GM23338 (cell line): ENCODE results near the gene BCAS3. TPM values are rescaled to one million over a fixed set of nuclear protein-coding genes. Genes with fewer than 3 reads are reported as not detected.

ENCODE experiments used
- ATAC-seq: fragments of 200-7000 bp; cut with Tn5 transposase; 3 replicates; pipeline ENCODE4 v1.9.1; 2020
- DNase-seq: peaks from one replicate; pipeline ENCODE4 v3.0.0-alpha.2; 2015; ENCODE audit warnings: low spot score
- H2AFZ ChIP-seq: fragments of 200-600 bp; sonication (generic); 2 replicates; pipeline ENCODE4 v1.8.0; 2016; ENCODE audit warnings: antibody characterized with exemption, mild to moderate bottlenecking, moderate library complexity
- H3F3A ChIP-seq: fragments of 200-600 bp; sonication (generic); replicated peaks from 2 replicates; pipeline ENCODE4 v1.8.0; 2017; ENCODE audit warnings: antibody characterized with exemption, mixed run types, low read depth
- H3K27ac ChIP-seq: fragments of 200-600 bp; sonication (generic); 2 replicates; pipeline ENCODE4 v1.6.1; 2016; ENCODE audit warnings: low read depth
- H3K27me3 ChIP-seq: fragments of 200-600 bp; sonication (generic); 2 replicates; pipeline ENCODE4 v1.8.0; 2016; ENCODE audit warnings: mild to moderate bottlenecking, mixed run types, moderate library complexity; ENCODE audit not compliant: insufficient read depth
- H3K36me3 ChIP-seq: fragments of 200-600 bp; sonication (generic); 2 replicates; pipeline ENCODE4 v1.8.0; 2016; ENCODE audit warnings: mild to moderate bottlenecking; ENCODE audit not compliant: insufficient read depth
- H3K4me1 ChIP-seq: fragments of 200-600 bp; sonication (generic); 2 replicates; pipeline ENCODE4 v1.8.0; 2016; ENCODE audit warnings: mild to moderate bottlenecking, moderate library complexity; ENCODE audit not compliant: insufficient read depth
- H3K4me2 ChIP-seq: fragments of 200-600 bp; sonication (generic); 2 replicates; pipeline ENCODE4 v1.7.1; 2017; ENCODE audit warnings: mixed run types
- H3K4me3 ChIP-seq: fragments of 200-600 bp; sonication (generic); 2 replicates; pipeline ENCODE4 v1.6.1; 2016; ENCODE audit warnings: mixed run types
- H3K79me2 ChIP-seq: fragments of 200-600 bp; sonication (generic); replicated peaks from 2 replicates; pipeline ENCODE4 v1.8.0; 2017; ENCODE audit warnings: mild to moderate bottlenecking; ENCODE audit not compliant: insufficient read depth
- H3K9me2 ChIP-seq: fragments of 200-600 bp; sonication (generic); 2 replicates; pipeline ENCODE4 v1.8.0; 2017; ENCODE audit not compliant: insufficient read depth
- H4K20me1 ChIP-seq: fragments of 200-600 bp; sonication (generic); replicated peaks from 2 replicates; pipeline ENCODE4 v1.8.0; 2017; ENCODE audit warnings: mild to moderate bottlenecking; ENCODE audit not compliant: insufficient read depth
- H3K27ac Mint-ChIP-seq: 2 replicates; pipeline ENCODE4 v1.8.0; 2020; ENCODE audit warnings: inconsistent platforms, mild to moderate bottlenecking, moderate library complexity, mixed read lengths
- H3K27me3 Mint-ChIP-seq: 3 replicates; pipeline ENCODE4 v1.8.0; 2022; ENCODE audit warnings: low read depth, mild to moderate bottlenecking, moderate library complexity, mixed read lengths, inconsistent platforms; ENCODE audit not compliant: insufficient read depth, poor library complexity
- H3K36me3 Mint-ChIP-seq: 3 replicates; pipeline ENCODE4 v1.8.0; 2021; ENCODE audit warnings: low read depth, mild to moderate bottlenecking, inconsistent platforms, moderate library complexity, mixed read lengths
- H3K4me1 Mint-ChIP-seq: 3 replicates; pipeline ENCODE4 v1.8.0; 2020; ENCODE audit warnings: mild to moderate bottlenecking, inconsistent platforms, mixed read lengths
- H3K4me3 Mint-ChIP-seq: 3 replicates; pipeline ENCODE4 v1.8.0; 2021; ENCODE audit warnings: moderate library complexity, mild to moderate bottlenecking, inconsistent platforms, mixed read lengths
- H3K9me3 Mint-ChIP-seq: 3 replicates; pipeline ENCODE4 v1.8.0; 2020; ENCODE audit warnings: moderate library complexity, mild to moderate bottlenecking, inconsistent platforms, mixed read lengths
- CREB1 ChIP-seq: fragments of 250-450 bp; sonication (Bioruptor Pico); IDR thresholded peaks from 2 replicates; pipeline ENCODE4 v1.5.0; 2020; ENCODE audit warnings: low read depth, mild to moderate bottlenecking, moderate library complexity
- EZH2 ChIP-seq: fragments of 200-600 bp; sonication (generic); IDR thresholded peaks from one replicate; pipeline ENCODE4 v1.8.0; 2017; ENCODE audit warnings: antibody characterized with exemption, mild to moderate bottlenecking, low read depth; ENCODE audit not compliant: unreplicated experiment
- EZH2phosphoT487 ChIP-seq: fragments of 200-600 bp; sonication (generic); IDR thresholded peaks from one replicate; pipeline ENCODE4 v1.8.1; 2018; ENCODE audit warnings: antibody characterized with exemption; ENCODE audit not compliant: unreplicated experiment
- JUNB ChIP-seq: IDR thresholded peaks from one replicate; pipeline ENCODE4 v1.6.1; 2016; ENCODE audit warnings: antibody characterized with exemption; ENCODE audit not compliant: unreplicated experiment
- NANOG ChIP-seq: IDR thresholded peaks from 2 replicates; pipeline ENCODE4 v1.6.1; 2016; ENCODE audit warnings: antibody characterized with exemption, borderline replicate concordance
- POLR2AphosphoS5 ChIP-seq: IDR thresholded peaks from 2 replicates; pipeline ENCODE4 v1.6.1; 2016; ENCODE audit warnings: antibody characterized with exemption, low read depth
- STAT1 ChIP-seq: IDR thresholded peaks from one replicate; pipeline ENCODE4 v1.6.1; 2016; ENCODE audit warnings: antibody characterized with exemption; ENCODE audit not compliant: unreplicated experiment
- ZNF114 ChIP-seq: fragments of 250-450 bp; sonication (Bioruptor Pico); IDR thresholded peaks from 2 replicates; pipeline ENCODE4 v1.5.0; 2020; ENCODE audit warnings: mild to moderate bottlenecking, moderate library complexity
- ZNF331 ChIP-seq: fragments of 250-450 bp; sonication (Bioruptor Pico); IDR thresholded peaks from 2 replicates; pipeline ENCODE4 v1.5.0; 2020; ENCODE audit warnings: low read depth, mild to moderate bottlenecking, moderate library complexity
- polyA plus RNA-seq: library from polyadenylated mRNA; unstranded; fragments of >200 nt; fragmentation: Nextera tagmentation; extraction: Ambion mirVana; gene quantifications from 2 replicates; pipeline ENCODE4 v1.2.1, GENCODE V29; 2016
- total RNA-seq: library from RNA; depleted of rRNA; stranded (reverse); fragments of >200 nt; shearing (Covaris generic); gene quantifications from 2 replicates; pipeline ENCODE4 v1.2.3, GENCODE V29; 2014
- TF ChIP-seq, protein P1 (sequence below): IDR thresholded peaks from one replicate; pipeline ENCODE4 v1.6.1; 2018; ENCODE audit warnings: antibody characterized with exemption; ENCODE audit not compliant: unreplicated experiment
- TF ChIP-seq, protein P2 (sequence below): fragments of 250-450 bp; sonication (Bioruptor Pico); IDR thresholded peaks from 2 replicates; pipeline ENCODE4 v1.5.0; 2020; ENCODE audit warnings: mild to moderate bottlenecking, moderate library complexity
- TF ChIP-seq, protein P3 (sequence below), 2 experiments: fragments of 200-600 bp in 1 of 2; sonication (generic) in 1 of 2; conservative IDR thresholded peaks; 2 replicates each; pipeline versions ENCODE4 v1.5.1 to v1.6.1; 2016 to 2017; ENCODE audit warnings: antibody characterized with exemption in 2 of 2, low read depth in 2 of 2, mild to moderate bottlenecking in 2 of 2, moderate library complexity in 1 of 2
- TF ChIP-seq, protein P4 (sequence below): IDR thresholded peaks from 2 replicates; pipeline ENCODE4 v1.6.1; 2016; ENCODE audit warnings: antibody characterized with exemption

Gene BCAS3
- total and polyA plus RNA-seq, 2 experiments from 2014 or later: 8.2 to 28.0 TPM

DNA sequence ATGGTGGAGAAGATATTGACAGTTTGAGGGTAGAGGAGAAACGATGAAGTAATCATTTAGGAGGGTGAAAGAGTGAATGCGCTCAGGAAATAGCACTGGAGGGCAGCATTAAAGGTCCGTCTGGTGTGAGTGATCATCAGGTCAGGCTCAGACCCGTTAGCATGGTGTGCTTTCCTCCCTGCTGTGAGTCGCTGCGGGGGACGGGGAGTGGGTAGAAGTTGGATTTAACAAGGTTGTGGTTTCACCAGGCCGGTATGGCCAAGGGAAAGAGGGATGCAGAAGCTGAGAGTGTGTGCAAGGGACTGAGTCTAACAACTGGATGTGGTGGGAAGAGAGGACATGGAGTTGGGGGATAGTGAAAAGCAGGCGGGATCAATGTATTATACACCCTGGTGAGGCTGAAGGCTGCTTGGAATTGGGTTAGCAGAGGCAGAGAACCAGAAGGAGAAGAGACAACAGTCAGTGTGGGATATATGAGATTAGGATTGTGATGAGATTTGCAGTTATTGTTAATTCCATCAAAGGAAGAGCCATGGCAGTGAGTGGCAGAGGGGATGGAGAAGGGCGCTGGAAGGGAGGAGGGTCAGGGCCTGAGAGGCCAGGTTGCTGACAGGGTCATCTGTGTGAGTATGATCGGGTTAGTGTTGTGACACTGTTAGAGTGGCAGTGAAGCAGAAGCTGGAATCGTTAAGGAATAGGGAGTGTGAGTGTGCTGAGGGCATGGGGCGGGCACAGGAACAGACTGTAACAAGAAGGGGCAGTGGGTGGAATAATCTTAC lies 663.0 kb downstream of the BCAS3 start:
- no peaks in the 10 kb centered on the region for H3K9me3 Mint-ChIP-seq
- peaks cover 4% of the 10 kb centered on the region for H3K27me3 Mint-ChIP-seq
- H2AFZ ChIP-seq: no peak overlapping the region
- H3K79me2 ChIP-seq: no peaks in the 10 kb centered on the region
- ATAC-seq (no peak), DNase-seq (no peak)
- no peak overlapping the region for H3K4me3 Mint-ChIP-seq
- H3F3A ChIP-seq: no peaks in the 10 kb centered on the region
- no peaks in the 10 kb centered on the region for H3K36me3 Mint-ChIP-seq
- H3K27me3 ChIP-seq: no peaks in the 10 kb centered on the region
- H3K27ac ChIP-seq: no peak overlapping the region
- no peak overlapping the region for H3K27ac Mint-ChIP-seq
- peaks cover 3% of the 10 kb centered on the region; the same call in 1 of the 2 replicates for H3K4me1 ChIP-seq
- TF ChIP-seq STAT1: no peak
- no peak for TF ChIP-seq POLR2AphosphoS5
- TF ChIP-seq, protein P1, sequence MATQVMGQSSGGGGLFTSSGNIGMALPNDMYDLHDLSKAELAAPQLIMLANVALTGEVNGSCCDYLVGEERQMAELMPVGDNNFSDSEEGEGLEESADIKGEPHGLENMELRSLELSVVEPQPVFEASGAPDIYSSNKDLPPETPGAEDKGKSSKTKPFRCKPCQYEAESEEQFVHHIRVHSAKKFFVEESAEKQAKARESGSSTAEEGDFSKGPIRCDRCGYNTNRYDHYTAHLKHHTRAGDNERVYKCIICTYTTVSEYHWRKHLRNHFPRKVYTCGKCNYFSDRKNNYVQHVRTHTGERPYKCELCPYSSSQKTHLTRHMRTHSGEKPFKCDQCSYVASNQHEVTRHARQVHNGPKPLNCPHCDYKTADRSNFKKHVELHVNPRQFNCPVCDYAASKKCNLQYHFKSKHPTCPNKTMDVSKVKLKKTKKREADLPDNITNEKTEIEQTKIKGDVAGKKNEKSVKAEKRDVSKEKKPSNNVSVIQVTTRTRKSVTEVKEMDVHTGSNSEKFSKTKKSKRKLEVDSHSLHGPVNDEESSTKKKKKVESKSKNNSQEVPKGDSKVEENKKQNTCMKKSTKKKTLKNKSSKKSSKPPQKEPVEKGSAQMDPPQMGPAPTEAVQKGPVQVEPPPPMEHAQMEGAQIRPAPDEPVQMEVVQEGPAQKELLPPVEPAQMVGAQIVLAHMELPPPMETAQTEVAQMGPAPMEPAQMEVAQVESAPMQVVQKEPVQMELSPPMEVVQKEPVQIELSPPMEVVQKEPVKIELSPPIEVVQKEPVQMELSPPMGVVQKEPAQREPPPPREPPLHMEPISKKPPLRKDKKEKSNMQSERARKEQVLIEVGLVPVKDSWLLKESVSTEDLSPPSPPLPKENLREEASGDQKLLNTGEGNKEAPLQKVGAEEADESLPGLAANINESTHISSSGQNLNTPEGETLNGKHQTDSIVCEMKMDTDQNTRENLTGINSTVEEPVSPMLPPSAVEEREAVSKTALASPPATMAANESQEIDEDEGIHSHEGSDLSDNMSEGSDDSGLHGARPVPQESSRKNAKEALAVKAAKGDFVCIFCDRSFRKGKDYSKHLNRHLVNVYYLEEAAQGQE: no peak
- no peak for TF ChIP-seq EZH2
- TF ChIP-seq, protein P2, sequence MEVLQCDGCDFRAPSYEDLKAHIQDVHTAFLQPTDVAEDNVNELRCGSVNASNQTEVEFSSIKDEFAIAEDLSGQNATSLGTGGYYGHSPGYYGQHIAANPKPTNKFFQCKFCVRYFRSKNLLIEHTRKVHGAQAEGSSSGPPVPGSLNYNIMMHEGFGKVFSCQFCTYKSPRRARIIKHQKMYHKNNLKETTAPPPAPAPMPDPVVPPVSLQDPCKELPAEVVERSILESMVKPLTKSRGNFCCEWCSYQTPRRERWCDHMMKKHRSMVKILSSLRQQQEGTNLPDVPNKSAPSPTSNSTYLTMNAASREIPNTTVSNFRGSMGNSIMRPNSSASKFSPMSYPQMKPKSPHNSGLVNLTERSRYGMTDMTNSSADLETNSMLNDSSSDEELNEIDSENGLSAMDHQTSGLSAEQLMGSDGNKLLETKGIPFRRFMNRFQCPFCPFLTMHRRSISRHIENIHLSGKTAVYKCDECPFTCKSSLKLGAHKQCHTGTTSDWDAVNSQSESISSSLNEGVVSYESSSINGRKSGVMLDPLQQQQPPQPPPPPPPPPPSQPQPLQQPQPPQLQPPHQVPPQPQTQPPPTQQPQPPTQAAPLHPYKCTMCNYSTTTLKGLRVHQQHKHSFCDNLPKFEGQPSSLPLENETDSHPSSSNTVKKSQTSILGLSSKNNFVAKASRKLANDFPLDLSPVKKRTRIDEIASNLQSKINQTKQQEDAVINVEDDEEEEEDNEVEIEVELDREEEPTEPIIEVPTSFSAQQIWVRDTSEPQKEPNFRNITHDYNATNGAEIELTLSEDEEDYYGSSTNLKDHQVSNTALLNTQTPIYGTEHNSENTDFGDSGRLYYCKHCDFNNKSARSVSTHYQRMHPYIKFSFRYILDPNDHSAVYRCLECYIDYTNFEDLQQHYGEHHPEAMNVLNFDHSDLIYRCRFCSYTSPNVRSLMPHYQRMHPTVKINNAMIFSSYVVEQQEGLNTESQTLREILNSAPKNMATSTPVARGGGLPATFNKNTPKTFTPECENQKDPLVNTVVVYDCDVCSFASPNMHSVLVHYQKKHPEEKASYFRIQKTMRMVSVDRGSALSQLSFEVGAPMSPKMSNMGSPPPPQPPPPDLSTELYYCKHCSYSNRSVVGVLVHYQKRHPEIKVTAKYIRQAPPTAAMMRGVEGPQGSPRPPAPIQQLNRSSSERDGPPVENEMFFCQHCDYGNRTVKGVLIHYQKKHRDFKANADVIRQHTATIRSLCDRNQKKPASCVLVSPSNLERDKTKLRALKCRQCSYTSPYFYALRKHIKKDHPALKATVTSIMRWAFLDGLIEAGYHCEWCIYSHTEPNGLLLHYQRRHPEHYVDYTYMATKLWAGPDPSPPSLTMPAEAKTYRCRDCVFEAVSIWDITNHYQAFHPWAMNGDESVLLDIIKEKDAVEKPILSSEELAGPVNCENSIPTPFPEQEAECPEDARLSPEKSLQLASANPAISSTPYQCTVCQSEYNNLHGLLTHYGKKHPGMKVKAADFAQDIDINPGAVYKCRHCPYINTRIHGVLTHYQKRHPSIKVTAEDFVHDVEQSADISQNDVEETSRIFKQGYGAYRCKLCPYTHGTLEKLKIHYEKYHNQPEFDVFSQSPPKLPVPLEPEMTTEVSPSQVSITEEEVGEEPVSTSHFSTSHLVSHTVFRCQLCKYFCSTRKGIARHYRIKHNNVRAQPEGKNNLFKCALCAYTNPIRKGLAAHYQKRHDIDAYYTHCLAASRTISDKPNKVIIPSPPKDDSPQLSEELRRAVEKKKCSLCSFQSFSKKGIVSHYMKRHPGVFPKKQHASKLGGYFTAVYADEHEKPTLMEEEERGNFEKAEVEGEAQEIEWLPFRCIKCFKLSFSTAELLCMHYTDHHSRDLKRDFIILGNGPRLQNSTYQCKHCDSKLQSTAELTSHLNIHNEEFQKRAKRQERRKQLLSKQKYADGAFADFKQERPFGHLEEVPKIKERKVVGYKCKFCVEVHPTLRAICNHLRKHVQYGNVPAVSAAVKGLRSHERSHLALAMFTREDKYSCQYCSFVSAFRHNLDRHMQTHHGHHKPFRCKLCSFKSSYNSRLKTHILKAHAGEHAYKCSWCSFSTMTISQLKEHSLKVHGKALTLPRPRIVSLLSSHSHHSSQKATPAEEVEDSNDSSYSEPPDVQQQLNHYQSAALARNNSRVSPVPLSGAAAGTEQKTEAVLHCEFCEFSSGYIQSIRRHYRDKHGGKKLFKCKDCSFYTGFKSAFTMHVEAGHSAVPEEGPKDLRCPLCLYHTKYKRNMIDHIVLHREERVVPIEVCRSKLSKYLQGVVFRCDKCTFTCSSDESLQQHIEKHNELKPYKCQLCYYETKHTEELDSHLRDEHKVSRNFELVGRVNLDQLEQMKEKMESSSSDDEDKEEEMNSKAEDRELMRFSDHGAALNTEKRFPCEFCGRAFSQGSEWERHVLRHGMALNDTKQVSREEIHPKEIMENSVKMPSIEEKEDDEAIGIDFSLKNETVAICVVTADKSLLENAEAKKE (CRISPR knock-in tag): no peak
- TF ChIP-seq EZH2phosphoT487: no peak
- no peak for TF ChIP-seq ZNF114 (CRISPR knock-in tag)
- TF ChIP-seq, protein P3, sequence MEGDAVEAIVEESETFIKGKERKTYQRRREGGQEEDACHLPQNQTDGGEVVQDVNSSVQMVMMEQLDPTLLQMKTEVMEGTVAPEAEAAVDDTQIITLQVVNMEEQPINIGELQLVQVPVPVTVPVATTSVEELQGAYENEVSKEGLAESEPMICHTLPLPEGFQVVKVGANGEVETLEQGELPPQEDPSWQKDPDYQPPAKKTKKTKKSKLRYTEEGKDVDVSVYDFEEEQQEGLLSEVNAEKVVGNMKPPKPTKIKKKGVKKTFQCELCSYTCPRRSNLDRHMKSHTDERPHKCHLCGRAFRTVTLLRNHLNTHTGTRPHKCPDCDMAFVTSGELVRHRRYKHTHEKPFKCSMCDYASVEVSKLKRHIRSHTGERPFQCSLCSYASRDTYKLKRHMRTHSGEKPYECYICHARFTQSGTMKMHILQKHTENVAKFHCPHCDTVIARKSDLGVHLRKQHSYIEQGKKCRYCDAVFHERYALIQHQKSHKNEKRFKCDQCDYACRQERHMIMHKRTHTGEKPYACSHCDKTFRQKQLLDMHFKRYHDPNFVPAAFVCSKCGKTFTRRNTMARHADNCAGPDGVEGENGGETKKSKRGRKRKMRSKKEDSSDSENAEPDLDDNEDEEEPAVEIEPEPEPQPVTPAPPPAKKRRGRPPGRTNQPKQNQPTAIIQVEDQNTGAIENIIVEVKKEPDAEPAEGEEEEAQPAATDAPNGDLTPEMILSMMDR (conservative IDR thresholded peaks at IDR 0.05; ENCODE audit: low read depth in 2 of 2): no peak
- no peak for TF ChIP-seq CREB1 (CRISPR knock-in tag)
- TF ChIP-seq, protein P4, sequence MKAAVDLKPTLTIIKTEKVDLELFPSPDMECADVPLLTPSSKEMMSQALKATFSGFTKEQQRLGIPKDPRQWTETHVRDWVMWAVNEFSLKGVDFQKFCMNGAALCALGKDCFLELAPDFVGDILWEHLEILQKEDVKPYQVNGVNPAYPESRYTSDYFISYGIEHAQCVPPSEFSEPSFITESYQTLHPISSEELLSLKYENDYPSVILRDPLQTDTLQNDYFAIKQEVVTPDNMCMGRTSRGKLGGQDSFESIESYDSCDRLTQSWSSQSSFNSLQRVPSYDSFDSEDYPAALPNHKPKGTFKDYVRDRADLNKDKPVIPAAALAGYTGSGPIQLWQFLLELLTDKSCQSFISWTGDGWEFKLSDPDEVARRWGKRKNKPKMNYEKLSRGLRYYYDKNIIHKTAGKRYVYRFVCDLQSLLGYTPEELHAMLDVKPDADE: no peak
- no peak for TF ChIP-seq ZNF331 (CRISPR knock-in tag)
- TF ChIP-seq NANOG: no peak
- no peak for TF ChIP-seq JUNB
- no peaks in the 10 kb centered on the region for H3K36me3 ChIP-seq
- H3K4me2 ChIP-seq: no peak overlapping the region
- no peak overlapping the region for H3K4me3 ChIP-seq
- H3K9me2 ChIP-seq: no peaks in the 10 kb centered on the region
- no peaks in the 10 kb centered on the region for H4K20me1 ChIP-seq
- H3K4me1 Mint-ChIP-seq: peaks cover 8% of the 10 kb centered on the region
